Hematopoietic multipotent progenitor cell treated with erythropoietin and hydrocortisone succinate and interleukin-3 and kit ligand, for 15 days (in vitro differentiated cells): ENCODE measurements around the gene ORAI2.
"Not testable (repeated sequence)": the region's sequence is repeated elsewhere in the genome, so short reads cannot be mapped to it uniquely, and the experiment has no call there.

ENCODE experiments used
- DNase-seq: peaks from one replicate; pipeline ENCODE4 v3.0.0-alpha.2; 2015; ENCODE audit warnings: low spot score

Gene ORAI2

DNA sequence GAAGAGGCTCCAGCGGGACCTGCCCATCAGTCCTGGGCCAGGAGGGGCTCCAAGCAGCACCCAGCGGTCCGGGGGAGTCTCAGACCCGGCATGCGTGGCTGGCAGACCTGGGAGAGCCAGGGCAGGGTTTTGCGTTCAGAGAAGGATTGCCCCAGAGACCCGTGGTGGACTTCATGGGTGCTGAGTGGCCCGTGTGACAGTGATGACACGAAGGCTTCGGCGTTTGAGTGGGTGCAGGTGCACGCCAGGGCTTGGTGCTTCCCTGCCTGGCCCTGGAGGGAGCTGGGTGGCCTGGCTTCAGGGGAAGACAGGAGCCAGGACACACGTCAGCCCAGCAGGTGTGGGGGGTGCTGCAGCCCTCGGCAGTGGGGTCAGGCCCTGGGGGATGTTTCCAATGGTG, 13.9 kb downstream of the ORAI2 start:
- DNase-seq, result no peak

DNA sequence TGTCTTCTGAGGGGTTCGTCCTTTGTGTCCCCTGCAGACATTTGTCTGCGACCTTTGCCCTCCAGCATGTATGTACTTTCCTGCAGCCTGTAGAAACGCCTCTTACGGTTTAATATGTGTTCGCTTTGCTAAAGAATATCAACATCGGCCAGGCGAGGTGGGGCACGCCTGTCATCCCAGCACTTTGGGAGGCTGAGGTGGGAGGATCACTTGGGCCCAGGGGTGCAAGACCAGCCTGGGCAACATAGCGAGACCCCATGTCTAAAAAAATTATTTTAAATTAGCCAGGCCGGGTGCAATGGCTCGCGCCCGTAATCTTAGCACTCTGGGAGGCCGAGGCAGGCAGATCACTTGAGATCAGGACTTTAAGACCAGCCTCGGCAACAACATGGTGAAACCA, 15.8 kb downstream of the ORAI2 start:
- no peak for DNase-seq

DNA sequence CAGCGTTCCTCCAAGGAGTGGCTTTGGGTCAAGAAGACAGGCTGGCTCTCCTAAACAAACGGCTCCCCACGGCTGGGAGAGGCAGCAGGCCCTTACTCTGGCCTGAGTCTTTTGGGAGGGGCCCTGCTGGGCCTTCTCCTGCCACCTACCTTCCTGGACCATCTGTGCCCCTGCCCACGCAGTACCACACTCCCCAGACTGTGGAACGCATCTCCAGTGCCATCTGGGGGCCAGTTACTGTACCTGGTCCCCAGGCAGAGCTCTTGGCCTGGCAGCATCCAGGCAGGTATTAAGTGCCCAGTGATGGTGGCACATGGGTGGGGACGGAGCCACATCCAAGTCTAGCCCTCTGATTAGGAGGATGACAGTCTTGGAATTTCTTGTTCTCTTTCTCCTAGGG, 16.9 kb downstream of the ORAI2 start:
- no peak for DNase-seq

DNA sequence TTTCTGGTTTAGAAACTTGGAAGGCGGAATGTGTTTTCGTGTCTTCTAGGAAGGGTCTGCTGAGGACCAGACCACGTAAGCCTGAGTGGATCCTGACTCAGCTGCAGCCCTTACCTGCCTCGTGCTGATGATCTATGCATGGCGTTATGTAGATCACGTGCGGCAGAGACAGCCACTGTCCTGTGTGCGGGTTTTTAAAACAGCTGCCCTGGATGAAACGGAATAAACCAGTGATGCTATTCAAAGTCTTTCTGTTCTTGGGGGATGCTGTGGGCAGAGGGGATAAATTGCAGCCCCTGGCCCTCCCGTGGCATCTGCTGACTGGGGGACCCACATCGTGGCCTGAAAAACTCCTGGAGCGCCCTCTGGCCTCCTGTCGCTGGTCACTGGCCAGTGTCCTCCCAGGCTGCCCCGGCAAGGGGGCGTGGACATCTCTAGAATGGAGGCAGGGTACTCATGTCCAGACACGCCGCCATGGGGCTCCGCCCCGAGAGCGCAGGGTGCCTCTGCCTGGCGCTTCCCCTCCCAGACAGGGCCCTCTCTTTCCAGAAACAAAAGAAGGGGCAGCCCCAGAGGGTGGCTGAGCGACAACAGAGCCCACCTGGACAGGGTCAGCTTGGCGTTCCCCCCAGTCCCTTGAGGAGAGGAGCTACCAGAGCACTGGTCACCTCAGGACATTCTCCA, 18.1 kb downstream of the ORAI2 start:
- DNase-seq, result no peak

DNA sequence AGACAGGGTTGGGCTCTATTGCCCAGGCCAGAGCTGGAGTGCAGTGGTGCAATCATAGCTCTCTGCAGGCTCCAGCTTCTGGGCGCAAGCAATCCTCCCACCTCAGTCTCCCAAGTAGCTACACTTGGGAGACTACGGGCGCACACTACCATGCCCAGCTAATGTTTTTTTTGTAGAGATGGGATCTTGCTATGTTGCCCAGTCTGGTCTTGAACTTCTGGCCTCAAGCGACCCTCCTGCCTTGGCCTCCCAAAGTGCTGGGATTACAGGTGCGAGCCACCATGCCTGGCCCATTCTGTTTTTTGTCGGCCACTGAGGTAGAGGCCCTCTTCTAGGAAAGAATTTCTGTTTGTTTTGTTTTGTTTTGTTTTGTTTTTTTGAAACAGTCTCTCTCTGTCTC, 19.1 kb downstream of the ORAI2 start:
- DNase-seq, result no peak

DNA sequence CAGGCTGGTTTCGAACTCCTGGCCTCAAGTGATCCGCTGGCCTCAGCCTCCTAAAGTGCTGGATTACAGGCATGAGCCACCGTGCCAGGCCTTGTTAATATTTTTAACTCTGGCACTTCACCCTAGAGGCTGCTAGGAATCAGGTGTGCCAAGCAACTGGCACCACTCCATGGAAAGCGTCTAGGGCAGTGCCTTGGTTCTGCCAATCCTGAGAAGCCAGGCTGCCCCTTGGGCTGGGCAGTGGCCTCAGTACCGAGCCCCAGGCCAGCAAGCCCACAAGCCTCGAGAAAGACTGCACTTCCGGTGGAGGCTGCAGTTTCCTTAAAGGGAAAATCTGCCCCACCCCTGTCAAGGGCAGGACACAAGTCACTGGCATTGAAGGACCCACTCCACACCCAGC, 19.9 kb downstream of the ORAI2 start:
- DNase-seq, result no peak

DNA sequence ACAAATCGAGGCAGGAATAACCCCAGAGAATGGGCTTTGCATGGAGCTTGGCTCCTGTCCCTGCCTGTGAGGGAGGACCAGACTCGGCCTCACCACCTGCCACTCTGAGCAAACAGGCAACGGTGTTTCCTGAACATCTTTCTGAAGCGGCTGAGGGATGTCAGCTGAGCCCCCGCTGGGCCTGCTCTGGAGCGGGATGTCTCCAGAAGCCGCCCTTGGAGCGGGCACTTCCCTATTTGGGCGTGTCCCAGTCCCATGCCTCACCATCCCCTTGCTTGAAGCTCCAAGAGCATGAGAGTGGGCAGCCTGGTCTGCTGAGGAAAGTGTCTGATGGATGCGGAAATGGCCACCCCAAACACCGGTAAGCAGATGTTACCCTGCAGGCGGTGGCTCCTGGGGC, 21.1 kb downstream of the ORAI2 start:
- DNase-seq, result no peak

DNA sequence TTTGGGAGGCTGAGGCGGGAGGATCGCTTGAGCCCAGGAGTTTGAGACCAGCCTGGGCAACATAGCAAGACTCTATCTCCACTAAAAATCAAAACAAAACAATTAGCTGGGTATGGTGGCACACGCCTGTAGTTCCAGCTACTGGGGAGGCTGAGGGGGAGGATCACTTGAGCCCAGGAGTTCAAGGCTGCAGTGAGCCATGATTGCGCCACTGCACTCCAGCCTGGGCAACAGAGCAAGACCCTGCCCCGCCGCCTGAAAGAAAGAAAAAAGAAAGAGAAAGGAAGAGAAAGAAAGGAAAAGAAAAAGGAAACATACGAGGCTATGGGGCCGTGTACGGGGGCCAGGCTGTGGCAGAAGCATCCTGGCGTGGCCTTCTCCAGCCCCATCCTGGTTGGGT, 21.6 kb downstream of the ORAI2 start:
- not testable (repeated sequence) for DNase-seq

DNA sequence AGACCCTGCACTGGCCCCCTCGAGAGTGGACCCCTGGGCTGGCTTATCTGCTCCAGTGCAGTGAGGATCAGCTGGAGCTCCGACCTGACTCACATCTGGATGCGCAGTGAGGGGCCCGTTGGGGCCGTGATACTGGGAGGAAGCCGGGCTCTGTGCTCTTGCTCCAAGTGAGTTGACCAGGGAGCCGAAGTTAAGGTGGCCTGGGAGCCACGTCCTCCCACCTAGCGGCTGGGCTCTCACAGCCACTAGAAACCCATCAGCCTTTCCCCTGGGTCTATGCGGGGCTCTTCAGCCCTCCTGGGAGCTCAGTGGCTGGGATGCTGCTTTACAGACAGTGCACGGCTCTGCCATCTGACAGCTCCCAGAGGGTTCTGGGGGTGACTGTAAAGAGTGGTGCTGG, 22.2 kb downstream of the ORAI2 start:
- no peak for DNase-seq

DNA sequence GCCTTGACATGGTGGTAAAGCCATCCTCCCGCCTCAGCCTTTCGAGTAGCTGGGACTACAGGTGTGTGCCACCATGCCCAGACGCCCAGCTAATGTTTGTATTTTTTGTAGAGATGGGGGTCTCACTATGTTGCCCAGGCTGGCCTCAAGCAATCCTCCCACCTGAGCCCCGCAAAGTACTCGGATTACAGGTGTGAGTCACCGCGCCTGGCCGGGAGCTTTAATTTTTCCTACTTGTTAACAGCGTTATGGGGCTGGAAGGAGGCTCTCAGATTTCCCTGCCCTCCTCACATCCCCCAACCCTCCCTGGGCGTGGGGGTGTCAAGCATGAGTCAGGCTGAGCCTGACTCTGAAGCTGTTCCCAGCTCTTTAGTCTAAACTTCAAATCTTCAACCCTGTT, 23.0 kb downstream of the ORAI2 start:
- DNase-seq, result no peak

DNA sequence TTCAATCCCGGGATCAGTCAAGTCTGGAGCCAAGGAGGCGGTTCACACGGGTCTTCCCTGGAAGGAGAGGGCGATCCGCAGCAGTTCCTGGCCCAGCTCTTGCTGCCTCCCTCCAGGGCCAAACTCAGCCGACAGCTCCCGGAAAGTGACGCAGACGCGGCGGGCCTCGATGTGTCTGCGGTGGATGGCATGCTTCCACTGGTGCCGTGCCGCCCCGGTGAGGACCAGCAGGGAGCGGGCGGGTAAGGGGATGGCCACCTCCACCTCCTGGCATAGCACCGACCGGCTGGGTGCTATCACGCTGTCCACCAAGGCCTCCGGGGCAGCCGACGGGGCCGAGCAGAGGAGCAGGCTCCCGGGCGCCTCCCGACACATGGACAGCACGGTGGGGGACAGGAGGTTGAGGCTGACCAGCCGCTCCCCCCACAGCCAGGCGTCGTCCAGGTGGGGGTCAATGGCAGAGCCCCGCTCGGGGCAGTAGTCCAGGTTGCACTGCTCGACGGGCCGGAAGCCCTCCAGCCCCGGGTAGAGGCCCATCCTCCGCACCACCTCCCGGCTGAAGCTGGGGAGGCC, 24.1 kb downstream of the ORAI2 start:
- DNase-seq, result no peak

DNA sequence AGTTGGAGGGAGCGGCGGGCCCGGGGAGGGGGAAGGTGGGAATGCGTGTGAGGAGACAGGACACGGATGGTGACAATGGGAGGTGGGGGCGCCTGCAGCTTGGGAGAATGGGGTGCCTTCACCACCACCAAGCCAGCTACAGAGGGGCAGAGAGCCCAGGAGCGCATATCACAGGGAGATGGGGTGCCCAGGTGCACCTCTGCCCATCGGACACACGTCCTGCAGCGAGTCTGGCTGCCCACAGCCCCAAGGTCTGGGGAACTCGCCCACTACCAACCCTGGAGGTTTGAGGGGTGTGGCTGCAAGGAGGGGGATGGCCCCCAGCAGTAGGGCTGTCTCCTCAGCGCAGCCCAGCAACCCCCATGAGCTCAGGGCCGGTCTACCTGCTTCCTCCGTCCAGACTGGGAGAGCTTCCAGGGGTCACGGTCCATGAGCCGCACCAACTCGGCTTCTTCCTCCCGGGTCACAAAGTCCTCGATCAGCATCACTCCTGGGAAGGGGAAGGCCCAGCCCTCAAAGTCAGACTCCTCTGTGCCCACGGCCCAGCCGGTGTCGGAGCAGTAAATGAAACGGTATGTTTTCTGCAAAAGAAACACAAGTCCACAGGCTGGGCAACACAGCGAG, 26.0 kb downstream of the ORAI2 start:
- no peak for DNase-seq

DNA sequence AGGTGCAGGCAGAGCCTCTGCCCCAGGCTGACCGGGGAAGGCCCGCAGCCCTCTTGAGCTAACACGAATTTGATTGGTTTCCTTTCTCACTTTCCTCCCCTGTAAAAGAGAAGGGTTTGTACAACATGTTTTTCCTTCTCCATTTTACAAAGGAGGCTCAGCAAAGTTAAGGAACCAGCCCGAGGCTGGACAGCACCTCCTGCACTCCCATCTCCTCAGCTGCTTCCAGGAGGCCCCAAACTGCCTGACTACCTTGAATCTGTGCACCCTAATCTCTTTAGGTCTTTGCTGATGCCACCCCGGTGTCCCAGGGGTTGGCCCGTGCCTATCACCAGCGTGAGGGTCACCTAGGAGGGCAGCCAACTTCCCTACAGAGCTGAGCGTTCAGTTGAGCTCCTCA, 27.1 kb downstream of the ORAI2 start:
- no peak for DNase-seq

DNA sequence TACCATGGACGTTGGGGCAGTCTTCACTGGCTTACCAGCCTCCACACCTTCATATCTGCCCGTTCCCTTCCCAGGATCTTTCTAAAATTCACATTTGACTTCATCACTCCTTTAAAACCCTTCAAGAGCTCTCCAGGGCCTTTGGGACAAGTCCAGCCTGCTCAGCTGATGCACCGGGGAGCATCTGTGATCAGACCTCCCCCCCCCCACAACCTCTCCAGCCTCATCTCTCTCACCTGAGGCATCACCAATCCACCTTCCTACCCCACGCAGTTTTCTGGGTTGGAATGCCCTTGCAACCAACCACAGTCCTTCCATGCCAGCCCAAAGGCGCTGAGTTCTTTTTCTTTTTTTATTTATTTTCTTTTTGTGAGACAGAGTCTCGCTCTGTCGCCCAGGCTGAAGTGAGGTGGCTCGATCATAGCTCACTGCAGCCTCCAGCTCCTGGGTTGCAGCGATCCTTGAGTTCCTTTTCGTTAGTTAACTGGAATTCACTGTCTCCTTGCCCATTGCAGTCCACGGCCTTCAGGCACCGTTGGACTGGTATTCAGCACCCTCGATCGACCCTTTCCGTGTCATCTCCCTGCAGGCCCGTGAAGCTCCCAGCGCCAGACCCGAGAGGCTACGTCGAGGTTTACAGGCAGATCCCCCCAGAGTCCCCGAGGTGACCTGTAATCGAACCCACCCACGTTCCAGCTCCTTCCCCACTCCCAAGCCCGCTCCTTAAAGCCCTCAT, 30.6 kb downstream of the ORAI2 start:
- DNase-seq, result peak; percentile 20

DNA sequence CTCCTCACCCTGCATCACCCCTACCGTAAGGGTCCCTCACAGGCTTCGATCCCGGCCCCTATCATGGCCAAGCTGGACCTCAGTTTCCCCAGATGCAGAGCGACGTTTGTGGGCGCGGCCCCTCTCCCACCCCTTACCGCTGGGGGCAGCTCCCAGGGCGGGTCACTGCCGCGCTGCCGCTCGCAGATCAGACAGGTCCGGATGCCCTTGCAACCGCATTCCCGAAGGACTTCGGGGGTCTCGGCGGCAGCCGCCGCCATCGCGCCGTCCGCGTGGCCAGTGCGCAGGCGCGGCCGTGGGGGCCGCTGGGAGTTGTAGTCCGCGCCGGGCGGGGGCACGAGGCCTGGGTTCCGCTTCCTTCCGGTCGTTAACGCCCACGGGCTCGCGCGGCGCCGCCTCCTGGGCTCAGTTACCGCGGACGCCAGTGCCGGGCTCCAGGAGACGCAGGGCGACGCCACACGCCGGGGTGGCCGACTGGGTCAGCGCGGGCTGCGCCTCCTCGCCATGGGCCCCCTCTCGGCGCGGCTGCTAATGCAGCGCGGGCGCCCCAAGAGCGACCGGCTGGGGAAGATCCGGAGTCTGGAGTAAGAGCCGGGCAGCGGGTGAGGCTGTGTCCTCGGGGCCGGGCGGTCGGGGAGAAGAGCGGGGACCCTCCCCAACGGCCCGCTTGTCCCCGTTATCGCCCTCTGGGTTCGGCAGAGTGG, 31.4 kb downstream of the ORAI2 start, which contains the start of the genes ALKBH4 and LRWD1:
Gene ALKBH4 (minus strand): TSS at position 287 of the 704 bp plus-strand sequence. CDS start 27 bp downstream, at position 260.
Gene LRWD1 (plus strand): TSS at position 408 of the 704 bp plus-strand sequence. CDS start 97 bp downstream, at position 505.
- peak; percentile 95 for DNase-seq

DNA sequence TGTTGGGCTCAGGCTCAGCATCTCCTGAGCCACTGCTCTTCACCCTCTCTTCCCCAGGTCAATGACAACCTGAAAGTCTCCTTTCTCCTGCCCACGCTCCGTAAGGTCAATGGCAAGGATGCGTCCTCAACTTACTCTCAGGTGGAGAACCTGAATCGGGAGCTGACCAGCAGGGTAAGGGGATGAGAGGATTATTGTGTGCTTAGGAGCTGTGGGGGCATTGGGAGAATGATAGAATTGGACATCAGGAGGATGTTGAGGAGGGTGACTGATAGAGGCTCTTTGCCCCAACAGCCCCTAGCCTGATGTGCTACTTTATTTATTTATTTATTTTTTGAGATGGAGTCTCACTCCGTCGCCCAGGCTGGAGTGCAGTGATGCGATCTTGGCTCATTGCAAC, 32.7 kb downstream of the ORAI2 start:
- no peak for DNase-seq

DNA sequence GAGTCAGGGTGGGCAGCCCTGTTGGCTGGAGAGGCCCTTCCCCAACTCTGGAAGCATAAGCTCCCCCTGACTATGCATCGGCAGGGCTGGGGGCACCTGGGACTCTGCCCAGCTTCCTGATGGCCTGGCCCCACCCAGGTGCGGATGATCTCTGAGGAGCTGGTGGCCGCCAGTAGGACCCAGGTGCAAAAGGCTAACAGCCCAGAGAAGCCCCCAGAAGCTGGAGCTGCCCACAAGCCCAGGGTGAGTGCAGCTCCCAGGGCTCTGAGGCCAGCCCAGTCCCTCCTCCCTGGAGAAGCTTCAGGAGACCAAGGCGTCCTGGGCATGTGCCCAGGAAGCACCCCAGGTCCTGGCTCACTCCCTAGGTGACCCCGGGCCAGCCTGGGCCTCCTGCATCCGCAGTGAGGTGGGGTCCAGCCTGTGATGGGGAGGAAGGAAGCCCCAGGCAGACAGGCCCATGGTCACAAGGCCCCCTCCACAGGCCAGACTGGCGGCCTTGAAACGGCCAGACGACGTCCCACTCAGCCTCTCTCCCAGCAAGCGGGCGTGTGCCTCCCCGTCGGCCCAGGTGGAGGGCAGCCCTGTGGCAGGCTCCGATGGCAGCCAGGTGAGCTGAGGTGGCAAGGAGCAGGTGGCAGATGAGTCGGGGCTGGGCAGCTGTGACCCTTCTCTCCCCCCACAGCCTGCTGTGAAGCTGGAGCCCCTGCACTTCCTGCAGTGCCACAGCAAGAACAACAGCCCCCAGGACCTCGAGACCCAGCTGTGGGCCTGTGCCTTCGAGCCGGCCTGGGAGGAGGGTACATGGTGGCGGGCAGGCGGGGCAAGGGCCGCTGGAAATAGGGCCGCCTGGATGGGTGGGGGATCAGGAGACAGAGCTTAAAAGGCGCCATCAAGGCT, 34.5 kb downstream of the ORAI2 start:
- no peak for DNase-seq

DNA sequence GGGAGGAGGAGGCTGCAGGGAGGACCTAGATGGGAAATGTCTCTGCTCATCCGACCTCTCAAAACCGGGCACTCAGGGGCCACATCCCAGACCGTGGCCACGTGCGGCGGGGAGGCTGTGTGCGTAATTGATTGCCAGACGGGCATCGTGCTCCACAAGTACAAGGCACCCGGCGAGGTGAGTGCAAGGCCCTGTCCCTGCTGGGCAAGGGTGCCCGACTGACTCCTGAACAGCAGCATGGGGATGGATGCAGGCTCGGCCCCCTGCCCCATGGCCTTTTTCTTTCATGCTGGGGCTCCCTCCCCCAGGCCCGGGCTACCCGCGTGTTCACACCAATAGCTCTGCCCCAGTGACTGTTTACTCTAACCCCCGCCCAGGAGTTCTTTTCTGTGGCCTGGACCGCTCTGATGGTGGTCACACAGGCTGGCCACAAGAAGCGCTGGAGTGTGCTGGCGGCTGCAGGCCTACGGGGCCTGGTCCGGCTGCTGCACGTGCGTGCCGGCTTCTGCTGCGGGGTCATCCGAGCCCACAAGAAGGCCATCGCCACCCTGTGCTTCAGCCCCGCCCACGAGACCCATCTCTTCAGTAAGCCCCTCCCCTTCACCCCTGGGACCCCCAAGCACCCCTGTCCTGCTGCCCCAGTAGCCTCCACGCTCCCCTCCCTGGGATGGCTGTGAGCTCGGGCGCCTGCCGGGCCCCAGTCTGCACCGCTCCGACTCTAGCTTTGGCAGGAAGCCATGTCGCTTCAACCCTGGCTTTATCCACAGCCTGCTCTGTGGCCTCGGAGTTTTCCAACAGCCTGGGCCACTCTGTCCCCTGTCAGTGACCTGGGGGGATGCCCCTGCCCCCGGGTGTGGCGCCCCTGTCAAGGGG, 35.3 kb downstream of the ORAI2 start:
- no peak for DNase-seq

DNA sequence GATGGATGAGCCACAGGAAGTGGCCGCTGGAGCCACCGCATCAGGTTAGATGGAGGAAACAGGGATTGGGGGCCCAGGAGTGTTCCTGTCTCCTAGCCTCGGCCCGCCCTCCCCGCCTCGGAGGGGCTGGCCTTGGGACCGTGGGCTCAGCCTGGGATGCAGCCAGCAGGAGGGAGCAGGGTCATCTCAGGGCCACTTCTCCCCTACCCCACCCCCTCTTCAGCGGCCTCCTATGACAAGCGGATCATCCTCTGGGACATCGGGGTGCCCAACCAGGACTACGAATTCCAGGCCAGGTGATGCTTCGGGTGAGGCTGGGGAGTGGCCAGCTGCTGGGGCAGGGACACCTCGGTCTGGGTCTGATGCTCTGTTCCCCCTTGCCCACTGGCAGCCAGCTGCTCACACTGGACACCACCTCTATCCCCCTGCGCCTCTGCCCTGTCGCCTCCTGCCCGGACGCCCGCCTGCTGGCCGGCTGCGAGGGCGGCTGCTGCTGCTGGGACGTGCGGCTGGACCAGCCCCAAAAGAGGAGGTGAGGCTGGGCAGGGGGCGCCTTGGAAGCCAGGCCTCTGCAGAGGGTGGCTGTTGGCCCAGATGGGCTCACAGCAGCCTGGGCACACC, 36.1 kb downstream of the ORAI2 start:
- no peak for DNase-seq
